Left lung (tissue), 14 donors: ENCODE results near the gene PLEKHO1. TPM values are rescaled to one million over a fixed set of nuclear protein-coding genes. Genes with fewer than 3 reads are reported as not detected.

Experiments
- ATAC-seq: fragments of 200-7000 bp; cut with Tn5 transposase; one replicate; pipeline ENCODE4 v1.9.1; 2020; ENCODE audit warnings: moderate library complexity
- DNase-seq, 4 donors: peaks; one replicate each; pipeline ENCODE4 v3.0.0-alpha.2; 2013 to 2020
- H3K27ac ChIP-seq, 2 donors: fragments of 200-600 bp; sonication (generic) in 1 of 2; one replicate each; pipeline versions ENCODE4 v1.5.0 to v1.8.0; 2020 to 2021
- H3K27me3 ChIP-seq, 2 donors: fragments of 200-600 bp; sonication (generic) in 1 of 2; one replicate each; pipeline versions ENCODE4 v1.5.0 to v1.8.0; 2020 to 2021
- H3K36me3 ChIP-seq, 2 donors: fragments of 200-600 bp; sonication (generic) in 1 of 2; one replicate each; pipeline versions ENCODE4 v1.5.0 to v1.8.0; 2020 to 2021
- H3K4me1 ChIP-seq, 2 donors: fragments of 200-600 bp; one replicate each; pipeline ENCODE4 v1.8.0; 2021
- H3K4me3 ChIP-seq, 2 donors: fragments of 200-600 bp; sonication (generic) in 1 of 2; one replicate each; pipeline versions ENCODE4 v1.5.0 to v1.8.0; 2020 to 2021; ENCODE audit warnings: mild to moderate bottlenecking in 1 of 2
- H3K9me3 ChIP-seq, 2 donors: fragments of 200-600 bp; sonication (generic) in 1 of 2; one replicate each; pipeline versions ENCODE4 v1.5.0 to v1.8.0; 2020 to 2021
- CTCF ChIP-seq, 2 donors: fragments of 200-600 bp; sonication (generic) in 1 of 2; IDR thresholded peaks; one replicate each; pipeline versions ENCODE4 v1.5.0 to v1.8.0; 2021; ENCODE audit warnings: antibody characterized with exemption in 2 of 2
- intact Hi-C, 2 donors: fragments of 100-400 bp; cut with DNase I; formaldehyde crosslinking; loops; one replicate each; pipeline versions ENCODE4 v1.11.2 to v1.14.2; 2022
- long read RNA-seq, 12 donors: library from polyadenylated mRNA in 2 of 12; unstranded in 2 of 12; transcript quantifications; one replicate each; pipeline ENCODE4 v2.0.0 and lab custom pipeline, GENCODE V29; 2019 to 2026
- polyA plus RNA-seq, 6 donors: library from polyadenylated mRNA; unstranded; fragments of 120-200 nt; gene quantifications; one replicate each; pipeline ENCODE4 v1.2.1, GENCODE V29; 2013; ENCODE audit not compliant: insufficient read length in 6 of 6
- total RNA-seq, 2 donors: library from RNA; stranded (reverse); fragmentation: NEBNext Ultra II Directional; extraction: Animal tissue kit (Norgen Biotek cat#: 25700); gene quantifications; one replicate each; pipeline ENCODE4 v1.2.1, GENCODE V29; 2021
- donor health status: DM: no; HTN: yes; CAD: no.
- donor health status: DM: no; HTN: no; CAD: no.

Gene PLEKHO1, protein sequence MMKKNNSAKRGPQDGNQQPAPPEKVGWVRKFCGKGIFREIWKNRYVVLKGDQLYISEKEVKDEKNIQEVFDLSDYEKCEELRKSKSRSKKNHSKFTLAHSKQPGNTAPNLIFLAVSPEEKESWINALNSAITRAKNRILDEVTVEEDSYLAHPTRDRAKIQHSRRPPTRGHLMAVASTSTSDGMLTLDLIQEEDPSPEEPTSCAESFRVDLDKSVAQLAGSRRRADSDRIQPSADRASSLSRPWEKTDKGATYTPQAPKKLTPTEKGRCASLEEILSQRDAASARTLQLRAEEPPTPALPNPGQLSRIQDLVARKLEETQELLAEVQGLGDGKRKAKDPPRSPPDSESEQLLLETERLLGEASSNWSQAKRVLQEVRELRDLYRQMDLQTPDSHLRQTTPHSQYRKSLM
- total RNA-seq (10 to 100 TPM; 35.3 to 51.2 TPM), polyA plus RNA-seq (10 to 100 TPM; 44.1 to 55.1 (median 48.3) TPM)
- long read RNA-seq, donor 1, transcript PLEKHO1-205 (5 exons, 1,025 nt) = minor isoform, 6 of 39 reads
- long read RNA-seq, donor 1, transcript PLEKHO1-201 (6 exons, 2,050 nt) = major isoform, 26 of 39 reads
- long read RNA-seq, donor 1, partial matches to known transcripts = 0 of 39 reads
- long read RNA-seq, donor 1, other reads (novel, unspliced or antisense) = 0 of 39 reads
- long read RNA-seq, donor 2, transcript PLEKHO1-201 (6 exons, 2,050 nt) = major isoform, 21 of 29 reads
- long read RNA-seq, donor 2, transcript PLEKHO1-205 (5 exons, 1,025 nt) = minor isoform, 5 of 29 reads
- long read RNA-seq, donor 2, partial matches to known transcripts = 0 of 29 reads
- long read RNA-seq, donor 2, other reads (novel, unspliced or antisense) = 0 of 29 reads
- long read RNA-seq, donor 3, transcript PLEKHO1-201 (6 exons, 2,050 nt) = major isoform, 20 of 24 reads
- long read RNA-seq, donor 3, partial matches to known transcripts = 0 of 24 reads
- long read RNA-seq, donor 3, other reads (novel, unspliced or antisense) = 0 of 24 reads
- long read RNA-seq, donor 4, transcript PLEKHO1-201 (6 exons, 2,050 nt) = major isoform, 9 of 18 reads
- long read RNA-seq, donor 4, partial matches to known transcripts = 0 of 18 reads
- long read RNA-seq, donor 4, other reads (novel, unspliced or antisense) = 7 of 18 reads
- long read RNA-seq, donor 5, transcript PLEKHO1-201 (6 exons, 2,050 nt) = major isoform, 12 of 16 reads
- long read RNA-seq, donor 5, partial matches to known transcripts = 0 of 16 reads
- long read RNA-seq, donor 5, other reads (novel, unspliced or antisense) = 0 of 16 reads
- long read RNA-seq, donor 6, transcript PLEKHO1-205 (5 exons, 1,025 nt) = minor isoform, 5 of 23 reads
- long read RNA-seq, donor 6, transcript PLEKHO1-201 (6 exons, 2,050 nt) = major isoform, 16 of 23 reads
- long read RNA-seq, donor 6, partial matches to known transcripts = 0 of 23 reads
- long read RNA-seq, donor 6, other reads (novel, unspliced or antisense) = 0 of 23 reads
- long read RNA-seq, donor 7, transcript PLEKHO1-201 (6 exons, 2,050 nt) = major isoform, 13 of 14 reads
- long read RNA-seq, donor 7, partial matches to known transcripts = 0 of 14 reads
- long read RNA-seq, donor 7, other reads (novel, unspliced or antisense) = 0 of 14 reads
- long read RNA-seq, donor 8, transcript PLEKHO1-201 (6 exons, 2,050 nt) = major isoform, 22 of 28 reads
- long read RNA-seq, donor 8, transcript PLEKHO1-205 (5 exons, 1,025 nt) = minor isoform, 6 of 28 reads
- long read RNA-seq, donor 8, partial matches to known transcripts = 0 of 28 reads
- long read RNA-seq, donor 8, other reads (novel, unspliced or antisense) = 0 of 28 reads
- long read RNA-seq, donor 9, partial matches to known transcripts = 0 of 1 reads
- long read RNA-seq, donor 9, other reads (novel, unspliced or antisense) = 0 of 1 reads
- long read RNA-seq, donor 10, transcript PLEKHO1-201 (6 exons, 2,050 nt) = major isoform, 10 of 19 reads
- long read RNA-seq, donor 10, partial matches to known transcripts = 1 of 19 reads
- long read RNA-seq, donor 10, other reads (novel, unspliced or antisense) = 5 of 19 reads
- long read RNA-seq, donor 11, transcript PLEKHO1-201 (6 exons, 2,050 nt) = major isoform, 18 of 39 reads
- long read RNA-seq, donor 11, transcript PLEKHO1-205 (5 exons, 1,025 nt) = minor isoform, 10 of 39 reads
- long read RNA-seq, donor 11, partial matches to known transcripts = 0 of 39 reads
- long read RNA-seq, donor 11, other reads (novel, unspliced or antisense) = 8 of 39 reads
- long read RNA-seq, donor 12, transcript PLEKHO1-201 (6 exons, 2,050 nt) = major isoform, 16 of 22 reads
- long read RNA-seq, donor 12, transcript PLEKHO1-205 (5 exons, 1,025 nt) = minor isoform, 5 of 22 reads
- long read RNA-seq, donor 12, partial matches to known transcripts = 0 of 22 reads
- long read RNA-seq, donor 12, other reads (novel, unspliced or antisense) = 0 of 22 reads

DNA sequence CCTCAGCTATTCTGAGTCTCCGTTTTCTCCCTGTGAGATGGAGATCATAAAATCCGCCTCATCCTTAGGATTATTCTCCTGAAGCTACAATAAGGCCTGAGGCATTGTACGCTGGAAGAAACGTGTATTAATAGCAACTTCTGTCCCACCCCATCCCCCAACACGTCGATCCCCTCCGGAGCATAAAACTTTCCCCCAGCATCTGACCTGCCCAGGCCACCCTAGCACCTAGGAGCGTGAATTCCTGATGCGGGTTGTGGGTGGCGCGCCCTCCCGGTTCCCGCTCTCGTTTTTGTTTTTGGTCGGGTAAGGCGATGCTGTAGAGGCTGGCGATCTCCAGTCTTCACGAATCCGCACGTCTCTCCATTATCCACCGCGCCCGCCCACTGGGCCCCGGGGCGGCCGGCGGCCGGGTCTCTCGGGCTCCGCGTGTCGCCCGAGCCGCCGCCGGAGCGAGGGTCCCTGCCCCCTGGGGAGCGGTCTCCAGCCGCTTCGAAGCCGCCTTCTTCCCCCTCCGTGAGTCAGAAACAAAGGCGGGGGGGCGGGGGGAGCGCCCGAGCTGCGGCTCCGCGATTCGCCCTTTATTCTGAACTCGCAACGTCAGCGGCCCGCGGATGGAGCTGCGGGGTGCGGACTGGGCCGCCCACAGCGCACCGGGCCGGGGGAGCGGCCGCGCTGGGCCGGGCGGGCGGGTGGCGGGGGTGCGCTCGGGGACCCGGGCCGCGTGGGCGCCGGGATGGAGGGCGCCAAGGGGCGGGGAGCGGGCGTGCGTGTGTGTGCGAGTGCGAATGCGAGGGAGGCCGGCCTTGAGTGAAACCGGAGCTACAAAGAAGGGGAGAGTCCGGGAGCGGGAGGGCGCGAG lies at the start of gene PLEKHO1:
Gene PLEKHO1, plus strand, starts transcription at position 646 of the 862 bp plus-strand sequence. CDS start 342 bp downstream, outside the sequence.
- peak within 1 kb of the TSS; percentile 83 to 92 for H3K27ac ChIP-seq
- no peaks in the 10 kb centered on the region for H3K9me3 ChIP-seq
- H3K27me3 ChIP-seq = peaks cover 0 to 53% of the 10 kb centered on the region in 2 donors
- peak within 1 kb of the TSS; percentile 58 to 72 for H3K4me3 ChIP-seq
- peaks cover 10 to 62% of the 10 kb centered on the region in 2 donors for H3K4me1 ChIP-seq
- peak; percentile 72 to 95 (median 86) for DNase-seq
- H3K36me3 ChIP-seq = peaks cover 0 to 13% of the 10 kb centered on the region in 2 donors
- ATAC-seq = peak; percentile 84
- TF ChIP-seq CTCF (IDR thresholded peaks at IDR 0.05) = no peak
- intact Hi-C loops = no loop called here

GRCh38 chr1:150102986-150103385 lies 46.7 kb upstream of the PLEKHO1 start:
- H3K4me1 ChIP-seq = no peaks in the 10 kb centered on the region
- peaks cover 0 to 11% of the 10 kb centered on the region in 2 donors for H3K36me3 ChIP-seq
- no peaks in the 10 kb centered on the region for H3K27me3 ChIP-seq
- no peak for DNase-seq
- ATAC-seq = no peak
- no peak overlapping the region for H3K4me3 ChIP-seq
- no peak for TF ChIP-seq CTCF (IDR thresholded peaks at IDR 0.05)
- no peaks in the 10 kb centered on the region for H3K9me3 ChIP-seq
- intact Hi-C loops = no loop called here
- H3K27ac ChIP-seq = no peak overlapping the region

- Histone ChIP-seq H3K36me3 (peaks cover 0 to 4% of the 10 kb centered on the region in 2 donors), H3K27ac (no peak overlapping the region), H3K9me3 (no peaks in the 10 kb centered on the region), H3K4me1 (no peaks in the 10 kb centered on the region), H3K4me3 (no peak overlapping the region), H3K27me3 (no peaks in the 10 kb centered on the region)
- DNase-seq = no peak
- no peak for ATAC-seq
- no peak for TF ChIP-seq CTCF (IDR thresholded peaks at IDR 0.05)
- intact Hi-C loops = no loop called here
Observed at GRCh38 chr1:150106341-150106740, 43.4 kb upstream of the PLEKHO1 start.
